ENCODE measurements around the gene CHN2. TPM values are rescaled to one million over a fixed set of nuclear protein-coding genes. Genes with fewer than 3 reads are reported as not detected.

The CHN2 gene
- total RNA-seq, 1 experiment from 2014 or later: 2.1 TPM

DNA sequence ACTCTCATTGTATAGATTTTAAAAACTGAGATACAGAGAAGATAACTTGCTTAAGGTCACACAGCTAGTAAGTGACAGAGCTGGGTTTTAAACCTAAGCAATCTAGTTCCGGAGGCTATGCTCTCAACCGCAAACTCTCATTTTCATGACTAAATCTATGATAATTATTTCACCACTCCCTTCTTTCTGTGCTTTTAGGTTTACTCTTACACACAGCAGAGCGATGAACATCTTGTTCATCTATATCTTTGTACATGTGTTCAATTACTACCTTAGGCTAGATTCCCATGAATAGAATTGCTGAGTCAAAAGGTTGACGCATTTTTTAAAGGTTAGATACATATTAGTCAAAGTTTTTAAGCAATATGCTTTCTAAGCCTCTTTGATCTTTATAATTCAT lies 154.8 kb downstream of the CHN2 start:
- Histone ChIP-seq H3K36me3 (ENCODE audit: control insufficient read depth in 1 of 2, insufficient read depth in 2 of 2, low read length in 2 of 2) (no peaks in the 10 kb centered on the region), H3K4me1 (ENCODE audit: control insufficient read depth in 1 of 2, insufficient read depth in 2 of 2, low read length in 2 of 2) (peaks cover 0 to 8% of the 10 kb centered on the region in 2 experiments; a peak in 1 of 4 replicates), H3K27ac (ENCODE audit: low read depth, low read length) (no peak overlapping the region), H3K9me2 (ENCODE audit: insufficient read depth) (no peaks in the 10 kb centered on the region), H3K4me3 (replicated peaks in 1 of 2; ENCODE audit: low read depth in 1 of 2, low read length in 2 of 2) (no peak overlapping the region), H3K9ac (ENCODE audit: low read length) (no peak overlapping the region), H3K4me2 (ENCODE audit: low read length) (no peak overlapping the region), H3K9me3 (ENCODE audit: control insufficient read depth in 1 of 2, insufficient read depth in 1 of 2, low read depth in 1 of 2, low read length in 2 of 2) (no peaks in the 10 kb centered on the region), H3K79me2 (ENCODE audit: insufficient read depth, low read length) (no peaks in the 10 kb centered on the region), H2AFZ (ENCODE audit: low read depth, low read length, poor library complexity, severe bottlenecking) (no peak overlapping the region), H4K20me1 (ENCODE audit: insufficient read depth) (no peaks in the 10 kb centered on the region), H3K27me3 (ENCODE audit: insufficient read depth, low read length) (no peaks in the 10 kb centered on the region)
- BruUV-seq (replicated peaks): no TSS peak
- no peak for ATAC-seq
- no peak for DNase-seq (ENCODE audit: low read depth, low spot score)
- ChIA-PET RAD21 (ENCODE audit: low non-redundant PET in 1 of 2, low total read pairs in 2 of 2, uncharacterized antibody in 2 of 2, unreplicated experiment in 2 of 2) (no interaction called here), CTCF (no interaction called here), POLR2A (no interaction called here)
- intact Hi-C loops (cut with micrococcal nuclease): loop anchor here (5.0 to 10.0 kb wide), 2 partner anchors 155 to 237 kb away; partner anchors contain the start of gene CHN2
- no peak for TF ChIP-seq EZH2 (IDR thresholded peaks at IDR 0.05)
- TF ChIP-seq EGR1 (IDR thresholded peaks at IDR 0.05; ENCODE audit: low read depth): no peak
- no peak for TF ChIP-seq POLR2AphosphoS5 (IDR thresholded peaks at IDR 0.05; ENCODE audit: low read depth, low read length)
- TF ChIP-seq JUND (IDR thresholded peaks at IDR 0.05): no peak
- TF ChIP-seq, protein P1, sequence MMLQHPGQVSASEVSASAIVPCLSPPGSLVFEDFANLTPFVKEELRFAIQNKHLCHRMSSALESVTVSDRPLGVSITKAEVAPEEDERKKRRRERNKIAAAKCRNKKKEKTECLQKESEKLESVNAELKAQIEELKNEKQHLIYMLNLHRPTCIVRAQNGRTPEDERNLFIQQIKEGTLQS (IDR thresholded peaks at IDR 0.05): no peak
- no peak for TF ChIP-seq EZH2phosphoT487 (IDR thresholded peaks at IDR 0.05; ENCODE audit: borderline replicate concordance)
- TF ChIP-seq, protein P2, sequence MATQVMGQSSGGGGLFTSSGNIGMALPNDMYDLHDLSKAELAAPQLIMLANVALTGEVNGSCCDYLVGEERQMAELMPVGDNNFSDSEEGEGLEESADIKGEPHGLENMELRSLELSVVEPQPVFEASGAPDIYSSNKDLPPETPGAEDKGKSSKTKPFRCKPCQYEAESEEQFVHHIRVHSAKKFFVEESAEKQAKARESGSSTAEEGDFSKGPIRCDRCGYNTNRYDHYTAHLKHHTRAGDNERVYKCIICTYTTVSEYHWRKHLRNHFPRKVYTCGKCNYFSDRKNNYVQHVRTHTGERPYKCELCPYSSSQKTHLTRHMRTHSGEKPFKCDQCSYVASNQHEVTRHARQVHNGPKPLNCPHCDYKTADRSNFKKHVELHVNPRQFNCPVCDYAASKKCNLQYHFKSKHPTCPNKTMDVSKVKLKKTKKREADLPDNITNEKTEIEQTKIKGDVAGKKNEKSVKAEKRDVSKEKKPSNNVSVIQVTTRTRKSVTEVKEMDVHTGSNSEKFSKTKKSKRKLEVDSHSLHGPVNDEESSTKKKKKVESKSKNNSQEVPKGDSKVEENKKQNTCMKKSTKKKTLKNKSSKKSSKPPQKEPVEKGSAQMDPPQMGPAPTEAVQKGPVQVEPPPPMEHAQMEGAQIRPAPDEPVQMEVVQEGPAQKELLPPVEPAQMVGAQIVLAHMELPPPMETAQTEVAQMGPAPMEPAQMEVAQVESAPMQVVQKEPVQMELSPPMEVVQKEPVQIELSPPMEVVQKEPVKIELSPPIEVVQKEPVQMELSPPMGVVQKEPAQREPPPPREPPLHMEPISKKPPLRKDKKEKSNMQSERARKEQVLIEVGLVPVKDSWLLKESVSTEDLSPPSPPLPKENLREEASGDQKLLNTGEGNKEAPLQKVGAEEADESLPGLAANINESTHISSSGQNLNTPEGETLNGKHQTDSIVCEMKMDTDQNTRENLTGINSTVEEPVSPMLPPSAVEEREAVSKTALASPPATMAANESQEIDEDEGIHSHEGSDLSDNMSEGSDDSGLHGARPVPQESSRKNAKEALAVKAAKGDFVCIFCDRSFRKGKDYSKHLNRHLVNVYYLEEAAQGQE (IDR thresholded peaks at IDR 0.05; ENCODE audit: low read depth): no peak
- TF ChIP-seq SIN3A (IDR thresholded peaks at IDR 0.05; ENCODE audit: low read depth): no peak
- TF ChIP-seq FOSL1 (IDR thresholded peaks at IDR 0.05; ENCODE audit: low read depth): no peak
- TF ChIP-seq RAD21 (IDR thresholded peaks at IDR 0.05; ENCODE audit: low read depth): no peak
- TF ChIP-seq, protein P3, sequence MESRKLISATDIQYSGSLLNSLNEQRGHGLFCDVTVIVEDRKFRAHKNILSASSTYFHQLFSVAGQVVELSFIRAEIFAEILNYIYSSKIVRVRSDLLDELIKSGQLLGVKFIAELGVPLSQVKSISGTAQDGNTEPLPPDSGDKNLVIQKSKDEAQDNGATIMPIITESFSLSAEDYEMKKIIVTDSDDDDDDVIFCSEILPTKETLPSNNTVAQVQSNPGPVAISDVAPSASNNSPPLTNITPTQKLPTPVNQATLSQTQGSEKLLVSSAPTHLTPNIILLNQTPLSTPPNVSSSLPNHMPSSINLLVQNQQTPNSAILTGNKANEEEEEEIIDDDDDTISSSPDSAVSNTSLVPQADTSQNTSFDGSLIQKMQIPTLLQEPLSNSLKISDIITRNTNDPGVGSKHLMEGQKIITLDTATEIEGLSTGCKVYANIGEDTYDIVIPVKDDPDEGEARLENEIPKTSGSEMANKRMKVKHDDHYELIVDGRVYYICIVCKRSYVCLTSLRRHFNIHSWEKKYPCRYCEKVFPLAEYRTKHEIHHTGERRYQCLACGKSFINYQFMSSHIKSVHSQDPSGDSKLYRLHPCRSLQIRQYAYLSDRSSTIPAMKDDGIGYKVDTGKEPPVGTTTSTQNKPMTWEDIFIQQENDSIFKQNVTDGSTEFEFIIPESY (IDR thresholded peaks at IDR 0.05; ENCODE audit: extremely low read depth, insufficient replicate concordance, low read length): no peak
- TF ChIP-seq YY1 (IDR thresholded peaks at IDR 0.05; ENCODE audit: extremely low read depth, insufficient replicate concordance, low read depth, low read length): no peak
- no peak for TF ChIP-seq CEBPB (IDR thresholded peaks at IDR 0.05; ENCODE audit: low read depth)

All from HCT116 (cell line).